IPS-18a (cell line): Measurements from ENCODE around the gene ACTR1B.
"Not testable (repeated sequence)": the region's sequence is repeated elsewhere in the genome, so short reads cannot be mapped to it uniquely, and the experiment has no call there.

ENCODE experiments used
- H3K27ac ChIP-seq: one replicate; pipeline ENCODE4 v1.5.1; 2013; ENCODE audit warnings: low read length
- H3K27me3 ChIP-seq: one replicate; pipeline ENCODE4 v1.6.1; 2013; ENCODE audit warnings: mild to moderate bottlenecking, low read length; ENCODE audit not compliant: control insufficient read depth, insufficient read depth
- H3K36me3 ChIP-seq: one replicate; pipeline ENCODE4 v1.6.1; 2013; ENCODE audit warnings: low read depth, low read length; ENCODE audit not compliant: control insufficient read depth
- H3K4me1 ChIP-seq: one replicate; pipeline ENCODE4 v1.6.1; 2013; ENCODE audit warnings: low read depth, low read length; ENCODE audit not compliant: control insufficient read depth
- H3K4me3 ChIP-seq: one replicate; pipeline ENCODE4 v1.5.1; 2013; ENCODE audit warnings: low read length
- H3K9ac ChIP-seq: one replicate; pipeline ENCODE4 v1.6.1; 2013; ENCODE audit warnings: mild to moderate bottlenecking, low read length, moderate library complexity
- H3K9me3 ChIP-seq: one replicate; pipeline ENCODE4 v1.6.1; 2013; ENCODE audit warnings: low read depth, low read length; ENCODE audit not compliant: control insufficient read depth

ACTR1B gene

DNA sequence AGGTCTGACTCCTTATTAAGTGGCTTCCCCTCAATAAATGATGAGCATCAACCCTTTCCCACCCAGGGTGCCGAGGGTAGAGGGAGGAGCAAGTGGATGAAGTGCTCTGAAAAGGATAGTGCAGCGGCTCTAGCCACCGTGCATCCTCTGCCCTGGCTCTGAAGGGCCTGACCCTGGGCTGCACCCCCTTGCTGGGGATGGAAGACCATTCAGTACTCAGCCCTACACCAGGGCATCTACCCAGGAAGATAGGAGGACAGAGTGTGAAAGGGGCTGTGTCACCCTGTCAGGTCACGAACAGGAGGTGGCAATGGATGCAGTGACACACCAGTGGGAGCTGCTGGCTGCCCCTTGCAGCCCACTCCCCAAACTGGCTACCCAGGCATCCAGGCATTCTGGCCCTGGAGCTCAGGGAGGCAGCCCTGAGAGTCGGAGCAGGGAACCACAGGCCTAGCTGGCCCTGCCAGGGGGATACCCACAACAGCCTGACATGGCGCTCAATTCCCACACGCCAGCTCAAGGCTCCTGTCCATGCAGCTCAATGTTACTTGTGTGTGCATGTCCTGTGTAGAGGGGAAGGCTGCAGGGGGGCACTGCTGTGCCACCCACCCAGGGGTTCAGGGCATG, 7.6 kb downstream of the ACTR1B start:
- H3K27ac ChIP-seq, result no peak overlapping the region
- no peaks in the 10 kb centered on the region for H3K9me3 ChIP-seq
- peaks cover 20% of the 10 kb centered on the region for H3K36me3 ChIP-seq
- no peaks in the 10 kb centered on the region for H3K4me1 ChIP-seq
- no peak overlapping the region for H3K9ac ChIP-seq
- H3K4me3 ChIP-seq, result no peak overlapping the region
- no peaks in the 10 kb centered on the region for H3K27me3 ChIP-seq

DNA sequence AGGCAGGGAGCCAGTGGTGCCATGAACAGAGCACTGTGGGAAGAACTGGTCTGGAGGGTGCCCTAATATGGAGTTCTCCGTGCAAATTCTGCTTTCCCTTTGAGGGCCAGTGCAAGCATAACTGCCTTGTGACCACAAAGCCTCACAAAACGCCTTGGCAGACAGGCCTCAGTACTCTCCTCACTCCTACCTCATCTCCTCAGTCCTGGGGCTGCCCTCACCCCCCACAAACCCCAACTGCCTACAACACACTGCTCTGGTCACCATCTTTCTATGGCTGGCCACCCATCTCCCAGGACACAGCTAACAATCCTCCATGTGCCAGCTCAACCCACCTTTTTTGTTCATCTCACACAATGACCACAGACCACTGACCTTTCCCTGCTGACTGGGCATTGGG, 9.1 kb downstream of the ACTR1B start:
- Histone ChIP-seq H3K36me3 (peaks cover 17% of the 10 kb centered on the region), H3K27me3 (no peaks in the 10 kb centered on the region)

DNA sequence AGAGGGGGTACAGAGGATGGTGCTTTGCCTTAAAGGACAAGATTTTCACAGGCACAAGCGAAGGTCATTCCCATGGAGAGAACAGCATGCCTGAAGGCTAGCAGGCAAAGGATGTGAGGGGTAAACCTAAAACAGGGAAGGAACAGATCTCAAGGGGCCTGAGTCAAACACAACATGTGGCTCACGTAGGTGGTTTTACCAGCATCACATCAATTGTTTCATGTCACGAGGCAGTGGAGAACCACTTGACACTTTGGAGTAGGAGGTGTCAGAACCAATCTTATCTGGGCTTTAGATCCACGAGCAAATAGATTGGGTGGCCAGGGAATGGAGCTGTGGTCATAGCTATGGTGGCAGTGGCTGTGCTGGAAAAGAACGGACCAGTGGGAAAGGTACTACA, 9.5 kb downstream of the ACTR1B start:
- Histone ChIP-seq H3K4me3 (no peak overlapping the region), H3K36me3 (peaks cover 17% of the 10 kb centered on the region), H3K9me3 (no peaks in the 10 kb centered on the region)

More for the DNA sequence above, 9.1 kb downstream of the ACTR1B start:
- Histone ChIP-seq H3K4me3 (no peak overlapping the region), H3K9ac (no peak overlapping the region), H3K9me3 (no peaks in the 10 kb centered on the region), H3K27ac (no peak overlapping the region), H3K4me1 (no peaks in the 10 kb centered on the region)

DNA sequence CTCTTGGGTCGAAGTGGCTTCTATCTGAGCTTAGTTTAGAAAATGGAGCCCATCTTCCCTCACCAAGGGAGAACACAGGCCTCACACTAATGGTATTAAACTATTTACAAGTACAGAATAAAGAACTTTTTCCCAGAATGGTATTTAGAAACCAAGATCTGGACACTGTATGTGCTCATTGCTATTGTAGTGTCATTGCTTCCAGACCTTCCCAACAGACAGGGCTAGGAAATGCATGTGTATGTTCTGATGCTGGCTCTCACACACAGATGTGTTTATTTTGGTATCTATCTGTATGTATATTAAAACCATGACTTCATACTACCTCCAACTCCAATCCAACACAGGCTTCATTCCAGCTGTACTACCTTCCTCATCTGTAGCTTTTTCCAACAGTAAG, 10.0 kb downstream of the ACTR1B start:
- no peak overlapping the region for H3K27ac ChIP-seq
- peaks cover 20% of the 10 kb centered on the region for H3K36me3 ChIP-seq
- no peak overlapping the region for H3K4me3 ChIP-seq
- no peaks in the 10 kb centered on the region for H3K4me1 ChIP-seq
- no peaks in the 10 kb centered on the region for H3K27me3 ChIP-seq
- H3K9ac ChIP-seq, result no peak overlapping the region
- no peaks in the 10 kb centered on the region for H3K9me3 ChIP-seq

More for the DNA sequence above, 9.5 kb downstream of the ACTR1B start:
- Histone ChIP-seq H3K27me3 (no peaks in the 10 kb centered on the region), H3K27ac (no peak overlapping the region), H3K9ac (no peak overlapping the region), H3K4me1 (no peaks in the 10 kb centered on the region)

DNA sequence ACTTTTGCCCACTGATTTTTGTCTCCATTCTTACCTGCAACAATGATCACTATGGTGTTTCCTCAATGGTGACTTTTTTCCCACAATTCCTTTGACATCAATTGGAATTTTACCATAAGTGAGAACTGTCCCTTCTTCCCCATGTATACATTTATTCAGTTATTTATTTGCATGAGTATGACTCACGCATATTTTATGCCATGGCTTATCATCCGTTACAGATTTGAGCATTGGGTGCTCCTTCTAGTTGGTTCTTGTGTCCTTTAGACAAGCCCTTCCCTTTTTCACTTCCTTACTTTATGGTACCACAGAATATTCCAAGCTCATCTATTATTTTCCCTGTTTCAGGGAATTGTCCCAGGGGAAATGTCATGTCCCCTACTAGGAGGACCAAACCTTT, 10.4 kb downstream of the ACTR1B start:
- Histone ChIP-seq H3K27ac (no peak overlapping the region), H3K27me3 (no peaks in the 10 kb centered on the region), H3K4me1 (no peaks in the 10 kb centered on the region), H3K36me3 (peaks cover 22% of the 10 kb centered on the region), H3K9me3 (no peaks in the 10 kb centered on the region), H3K9ac (no peak overlapping the region), H3K4me3 (no peak overlapping the region)

DNA sequence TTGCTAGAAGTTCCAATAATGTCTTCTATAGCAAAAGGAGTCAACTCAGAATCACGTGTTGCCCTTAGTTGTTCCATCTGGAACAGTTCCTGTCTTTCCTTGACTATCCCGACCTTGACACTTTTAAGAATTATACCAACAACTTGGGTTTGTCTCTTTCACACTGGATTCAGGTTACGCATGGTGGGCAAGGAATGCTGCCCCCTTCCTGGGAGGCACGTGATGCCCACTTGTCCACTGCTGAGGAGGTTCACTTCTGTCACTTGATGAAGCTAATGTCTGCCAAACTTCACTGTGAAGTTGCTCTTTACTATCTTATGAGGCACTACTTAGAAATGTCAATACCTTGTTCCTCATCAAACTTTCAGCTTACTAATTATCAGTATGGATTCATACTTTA, 12.7 kb downstream of the ACTR1B start:
- no peak overlapping the region for H3K27ac ChIP-seq
- no peaks in the 10 kb centered on the region for H3K9me3 ChIP-seq
- H3K4me3 ChIP-seq, result no peak overlapping the region
- H3K9ac ChIP-seq, result no peak overlapping the region
- H3K27me3 ChIP-seq, result no peaks in the 10 kb centered on the region
- peaks cover 4% of the 10 kb centered on the region for H3K4me1 ChIP-seq
- H3K36me3 ChIP-seq, result peaks cover 21% of the 10 kb centered on the region

DNA sequence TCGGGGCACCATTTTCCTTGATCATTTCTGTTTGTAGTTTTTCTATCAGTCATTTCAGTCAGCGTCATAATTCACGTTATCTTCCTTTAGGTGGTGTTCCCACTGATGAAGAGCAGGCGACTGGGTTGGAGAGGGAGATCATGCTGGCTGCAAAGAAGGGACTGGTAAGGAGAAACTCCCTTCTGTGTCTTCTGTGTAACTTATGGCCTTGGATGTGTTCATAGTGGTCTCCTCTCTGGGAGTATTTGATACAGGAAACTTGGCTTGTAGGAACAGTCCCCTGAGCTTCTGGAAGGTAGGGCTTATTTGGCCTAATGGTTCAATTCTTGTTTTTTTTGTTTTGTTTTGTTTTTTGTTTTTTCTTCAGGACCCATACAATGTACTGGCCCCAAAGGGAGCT, 16.9 kb downstream of the ACTR1B start:
- H3K27ac ChIP-seq, result no peak overlapping the region

DNA sequence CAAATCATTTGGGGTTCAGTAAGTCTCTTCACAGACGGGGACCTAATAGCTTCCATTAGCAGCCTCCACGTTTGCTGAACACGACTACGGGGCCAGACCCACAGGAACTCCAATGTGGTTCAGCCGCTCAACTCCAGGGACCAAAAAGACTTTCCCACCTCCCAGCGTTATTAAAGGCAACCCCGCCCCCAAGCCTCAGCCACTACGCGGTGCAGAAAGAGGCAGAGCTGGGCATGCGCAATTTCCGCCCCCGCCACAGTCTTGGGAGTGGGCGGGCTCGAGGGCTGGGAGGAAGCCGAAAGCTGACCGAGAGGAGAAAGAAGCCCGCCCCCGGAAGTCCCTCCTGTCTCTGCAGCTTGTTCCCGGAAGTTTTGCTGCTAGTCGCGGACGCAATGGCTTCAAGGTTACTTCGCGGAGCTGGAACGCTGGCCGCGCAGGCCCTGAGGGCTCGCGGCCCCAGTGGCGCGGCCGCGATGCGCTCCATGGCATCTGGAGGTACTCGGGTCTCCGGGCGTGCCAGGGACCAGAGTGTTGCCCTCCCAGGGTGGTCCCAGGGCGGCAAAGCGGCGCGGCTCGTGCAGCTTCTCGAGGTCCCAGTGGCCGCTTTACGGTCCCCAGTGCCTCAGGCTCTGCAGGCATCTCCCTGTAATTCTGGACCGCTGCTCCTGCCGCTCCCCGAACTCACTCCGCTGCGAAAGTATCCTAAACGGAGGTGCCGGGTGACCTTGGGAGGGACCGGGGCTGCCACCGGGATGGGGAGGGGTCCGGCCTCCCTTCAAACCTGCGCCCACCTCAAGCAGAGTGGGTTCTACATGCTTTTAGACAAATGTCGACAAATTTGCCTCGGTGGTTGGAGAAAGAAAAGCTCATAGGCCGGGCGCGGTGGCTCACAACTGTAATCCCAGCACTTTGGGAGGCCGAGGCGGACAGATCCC, 17.9 kb downstream of the ACTR1B start, which contains the start of gene COX5B:
Gene COX5B (plus strand): TSS at position 368 of the 935 bp plus-strand sequence. CDS start 25 bp downstream, at position 393.
- no peaks in the 10 kb centered on the region for H3K27me3 ChIP-seq

More for the DNA sequence above, 16.9 kb downstream of the ACTR1B start:
- peaks cover 21% of the 10 kb centered on the region for H3K36me3 ChIP-seq
- H3K27me3 ChIP-seq, result no peaks in the 10 kb centered on the region
- H3K9me3 ChIP-seq, result no peaks in the 10 kb centered on the region
- H3K4me3 ChIP-seq, result peak overlapping the region; percentile 94
- H3K9ac ChIP-seq, result no peak overlapping the region
- H3K4me1 ChIP-seq, result peaks cover 4% of the 10 kb centered on the region

DNA sequence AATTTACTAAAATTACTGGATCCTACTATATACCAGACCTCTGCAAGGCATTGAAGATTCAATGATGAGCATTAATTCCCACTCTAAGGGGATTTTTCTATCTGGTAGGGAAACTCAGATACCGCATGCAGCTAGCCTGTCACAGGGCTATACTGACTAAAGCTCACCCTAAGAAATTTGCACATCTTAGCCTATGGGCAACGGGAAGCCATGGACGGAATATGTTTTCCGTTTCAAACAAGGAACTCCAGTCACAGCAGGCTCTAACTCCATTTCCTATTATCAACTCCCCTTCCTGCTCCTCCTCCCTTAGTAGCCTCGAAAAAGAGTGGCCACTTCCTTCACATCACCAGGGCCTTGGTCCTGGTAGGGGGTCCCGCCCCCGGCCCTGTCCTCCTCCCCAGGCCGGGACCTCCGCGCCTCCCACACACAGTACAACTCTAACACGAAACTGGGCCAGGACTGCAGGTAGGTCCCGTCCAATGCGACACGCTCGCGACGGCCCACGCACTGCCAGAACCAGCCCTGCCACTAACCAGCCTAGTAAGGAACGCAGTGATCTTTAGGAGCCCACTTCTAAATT, 18.6 kb downstream of the ACTR1B start:
- Histone ChIP-seq H3K27me3 (no peaks in the 10 kb centered on the region), H3K27ac (peak overlapping the region; percentile 63), H3K9me3 (no peaks in the 10 kb centered on the region), H3K4me3 (peak overlapping the region; percentile 94), H3K4me1 (peaks cover 4% of the 10 kb centered on the region), H3K36me3 (peaks cover 21% of the 10 kb centered on the region), H3K9ac (peak overlapping the region; percentile 67)

More for the DNA sequence above, 17.9 kb downstream of the ACTR1B start, which contains the start of gene COX5B:
- peak within 1 kb of the TSS; percentile 94 for H3K4me3 ChIP-seq
- H3K4me1 ChIP-seq, result peaks cover 4% of the 10 kb centered on the region
- H3K36me3 ChIP-seq, result peaks cover 21% of the 10 kb centered on the region
- H3K27ac ChIP-seq, result peak within 1 kb of the TSS; percentile 63
- no peaks in the 10 kb centered on the region for H3K9me3 ChIP-seq
- peak within 1 kb of the TSS; percentile 67 for H3K9ac ChIP-seq

DNA sequence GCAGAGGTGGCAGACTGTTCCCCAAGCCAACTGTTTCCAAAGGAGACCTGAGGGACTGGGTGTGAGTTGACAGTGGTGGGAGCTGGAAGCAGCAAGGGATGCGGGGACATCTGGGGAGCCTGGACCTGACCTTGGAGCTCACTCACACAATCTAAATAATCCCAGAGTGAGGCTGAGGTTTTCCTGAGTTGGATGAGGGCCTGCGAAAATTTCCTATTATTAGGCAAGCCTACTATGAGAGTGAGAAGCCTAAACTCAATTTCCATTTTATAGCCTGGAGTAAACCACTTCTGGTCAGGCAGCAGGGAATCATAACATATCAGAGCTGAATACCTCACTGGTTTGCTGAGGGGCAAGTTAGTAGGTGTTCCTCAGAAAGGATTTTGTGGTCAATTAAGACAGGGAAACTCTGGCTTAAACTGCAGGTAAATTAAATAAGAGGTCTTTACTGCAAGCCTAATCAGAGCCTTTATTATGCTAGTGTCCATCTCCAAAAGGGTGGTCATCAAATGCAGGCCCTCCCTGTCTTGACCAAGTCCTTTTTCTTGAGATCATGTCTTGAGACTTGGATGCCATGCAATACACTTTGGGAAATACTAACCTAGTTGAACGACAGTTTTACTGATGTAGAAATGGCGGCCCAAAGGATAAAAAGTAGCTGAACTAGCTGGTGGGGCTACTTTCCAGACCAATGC, 19.7 kb downstream of the ACTR1B start:
- Histone ChIP-seq H3K9me3 (no peaks in the 10 kb centered on the region), H3K4me3 (no peak overlapping the region), H3K4me1 (peaks cover 4% of the 10 kb centered on the region), H3K9ac (no peak overlapping the region), H3K36me3 (peaks cover 21% of the 10 kb centered on the region), H3K27ac (no peak overlapping the region), H3K27me3 (no peaks in the 10 kb centered on the region)

DNA sequence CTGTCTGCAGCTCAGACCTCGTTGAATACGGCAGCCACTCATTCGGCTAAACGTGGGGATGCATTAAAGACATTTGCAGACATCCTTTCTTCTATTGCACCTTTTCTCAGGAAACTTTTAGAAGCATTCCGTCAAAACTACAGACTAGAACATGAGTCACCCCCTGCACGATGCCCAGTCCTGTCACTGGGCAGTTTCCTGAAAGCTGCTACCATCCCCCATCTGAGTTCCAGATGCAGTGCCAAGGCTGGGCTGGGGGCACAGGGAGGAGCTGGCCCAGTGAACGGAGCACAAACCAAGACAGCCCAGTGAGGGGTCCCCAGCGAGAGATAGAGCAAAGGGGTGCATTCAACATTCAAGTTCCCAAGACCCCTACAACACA, 37.8 kb downstream of the ACTR1B start:
- not testable (repeated sequence) for H3K36me3 ChIP-seq, H3K9me3 ChIP-seq, H3K27ac ChIP-seq, H3K9ac ChIP-seq, H3K4me1 ChIP-seq, H3K27me3 ChIP-seq, H3K4me3 ChIP-seq
